Neural cell (in vitro differentiated cells): ENCODE results near the gene CAMKMT. TPM values are rescaled to one million over a fixed set of nuclear protein-coding genes. Genes with fewer than 3 reads are reported as not detected.

Experiments used
- H2AFZ ChIP-seq: fragments of 200-600, 300-800 bp; sonication (generic), shearing (Covaris generic); 2 replicates; pipeline ENCODE4 v1.6.0; 2014; ENCODE audit warnings: low read depth, mild to moderate bottlenecking, antibody characterized with exemption, low read length, moderate library complexity
- H3F3A ChIP-seq: fragments of 200-600 bp; shearing (Covaris generic); 2 replicates; pipeline ENCODE4 v1.6.1; 2016; ENCODE audit warnings: mild to moderate bottlenecking, moderate library complexity, mixed read lengths, antibody characterized with exemption, low read length; ENCODE audit not compliant: insufficient read depth, poor library complexity, severe bottlenecking
- H3K27ac ChIP-seq: fragments of 200-600, 300-800 bp; sonication (generic), shearing (Covaris generic); 2 replicates; pipeline ENCODE4 v1.5.1; 2014; ENCODE audit warnings: mild to moderate bottlenecking, low read length, moderate library complexity
- H3K27me3 ChIP-seq: fragments of 300-800, 200-600 bp; sonication (generic), shearing (Covaris generic); 2 replicates; pipeline ENCODE4 v1.6.0; 2014; ENCODE audit warnings: mild to moderate bottlenecking, low read depth, low read length, moderate library complexity; ENCODE audit not compliant: insufficient read depth
- H3K36me3 ChIP-seq: fragments of 300-800, 200-600 bp; sonication (generic), shearing (Covaris generic); 2 replicates; pipeline ENCODE4 v1.5.1; 2014; ENCODE audit warnings: mild to moderate bottlenecking, antibody characterized with exemption, low read length, moderate library complexity; ENCODE audit not compliant: insufficient read depth
- H3K4me2 ChIP-seq: fragments of 300-800, 200-600 bp; sonication (generic), shearing (Covaris generic); 2 replicates; pipeline ENCODE4 v1.6.0; 2014; ENCODE audit warnings: mild to moderate bottlenecking, low read length
- H3K4me3 ChIP-seq: fragments of 300-800, 200-600 bp; sonication (generic), shearing (Covaris generic); 2 replicates; pipeline ENCODE4 v1.5.1; 2014; ENCODE audit warnings: mild to moderate bottlenecking, low read length, moderate library complexity
- H3K79me2 ChIP-seq: fragments of 200-600 bp; shearing (Covaris generic); replicated peaks from 2 replicates; pipeline ENCODE4 v1.6.0; 2014; ENCODE audit warnings: mild to moderate bottlenecking, low read length, moderate library complexity; ENCODE audit not compliant: insufficient read depth
- H3K9ac ChIP-seq: fragments of 300-800, 200-600 bp; sonication (generic), shearing (Covaris generic); 2 replicates; pipeline ENCODE4 v1.6.1; 2016; ENCODE audit warnings: mild to moderate bottlenecking, low read length, mixed read lengths
- H3K9me2 ChIP-seq: fragments of 200-600 bp; shearing (Covaris generic); 2 replicates; pipeline ENCODE4 v1.6.1; 2016; ENCODE audit warnings: mild to moderate bottlenecking, low read length, mixed read lengths; ENCODE audit not compliant: insufficient read depth
- H3K9me3 ChIP-seq: fragments of 200-600, 300-800 bp; sonication (generic), shearing (Covaris generic); 2 replicates; pipeline ENCODE4 v1.6.1; 2016; ENCODE audit warnings: mild to moderate bottlenecking, mixed run types, low read length, moderate library complexity, mixed read lengths
- H4K20me1 ChIP-seq: fragments of 200-600 bp; shearing (Covaris generic); 2 replicates; pipeline ENCODE4 v1.6.1; 2016; ENCODE audit warnings: mild to moderate bottlenecking, mixed run types; ENCODE audit not compliant: insufficient read depth
- EP300 ChIP-seq: fragments of 450-650 bp; conservative IDR thresholded peaks from 2 replicates; pipeline ENCODE4 v1.6.1; 2014; ENCODE audit warnings: antibody characterized with exemption, mild to moderate bottlenecking, moderate library complexity; ENCODE audit not compliant: poor library complexity, severe bottlenecking
- EZH2 ChIP-seq: fragments of 200-600, 300-800 bp; shearing (Covaris generic), sonication (generic); IDR thresholded peaks from 2 replicates; pipeline ENCODE4 v1.6.1; 2014; ENCODE audit warnings: antibody characterized with exemption, low read length, borderline replicate concordance, mild to moderate bottlenecking; ENCODE audit not compliant: insufficient read depth, poor library complexity, severe bottlenecking
- MXI1 ChIP-seq: fragments of 450-650 bp; conservative IDR thresholded peaks from 2 replicates; pipeline ENCODE4 v1.6.1; 2014; ENCODE audit warnings: antibody characterized with exemption, mild to moderate bottlenecking; ENCODE audit not compliant: poor library complexity, severe bottlenecking
- POLR2AphosphoS5 ChIP-seq: IDR thresholded peaks from 2 replicates; pipeline ENCODE4 v1.6.1; 2012
- RAD21 ChIP-seq: fragments of 450-650 bp; conservative IDR thresholded peaks from 2 replicates; pipeline ENCODE4 v1.6.1; 2014; ENCODE audit warnings: antibody characterized with exemption, mild to moderate bottlenecking, moderate library complexity
- SMC3 ChIP-seq: fragments of 450-650 bp; conservative IDR thresholded peaks from 2 replicates; pipeline ENCODE4 v1.6.1; 2014; ENCODE audit warnings: antibody characterized with exemption, mild to moderate bottlenecking, moderate library complexity; ENCODE audit not compliant: poor library complexity
- TAF1 ChIP-seq: IDR thresholded peaks from 2 replicates; pipeline ENCODE4 v1.6.1; 2012; ENCODE audit warnings: low read depth
- polyA plus RNA-seq: library from polyadenylated mRNA; depleted of rRNA; stranded (reverse); fragments of >200 nt; gene quantifications from 2 replicates; pipeline ENCODE4 v1.2.3, GENCODE V29; 2014
- TF ChIP-seq, protein P1 (sequence below): fragments of 450-650 bp; IDR thresholded peaks from 2 replicates; pipeline ENCODE4 v1.5.1; 2014; ENCODE audit warnings: antibody characterized with exemption, mild to moderate bottlenecking, moderate library complexity; ENCODE audit not compliant: poor library complexity, severe bottlenecking
- TF ChIP-seq, protein P2 (sequence below): IDR thresholded peaks from 2 replicates; pipeline ENCODE4 v1.6.1; 2012; ENCODE audit warnings: borderline replicate concordance

Gene CAMKMT
- polyA plus RNA-seq, 1 donor from 2014 or later: 5.1 TPM

GRCh38 chr2:44642123-44642857 lies 280.5 kb downstream of the CAMKMT start:
- no peaks in the 10 kb centered on the region for H3K79me2 ChIP-seq
- no peaks in the 10 kb centered on the region for H3K36me3 ChIP-seq
- H2AFZ ChIP-seq: no peak overlapping the region
- H3F3A ChIP-seq: no peaks in the 10 kb centered on the region
- H3K4me2 ChIP-seq: no peak overlapping the region
- no peak overlapping the region for H3K4me3 ChIP-seq
- TF ChIP-seq TAF1 (no peak), SMC3 (no peak), EP300 (no peak), RAD21 (no peak), EZH2 (no peak)
- TF ChIP-seq, protein P1, sequence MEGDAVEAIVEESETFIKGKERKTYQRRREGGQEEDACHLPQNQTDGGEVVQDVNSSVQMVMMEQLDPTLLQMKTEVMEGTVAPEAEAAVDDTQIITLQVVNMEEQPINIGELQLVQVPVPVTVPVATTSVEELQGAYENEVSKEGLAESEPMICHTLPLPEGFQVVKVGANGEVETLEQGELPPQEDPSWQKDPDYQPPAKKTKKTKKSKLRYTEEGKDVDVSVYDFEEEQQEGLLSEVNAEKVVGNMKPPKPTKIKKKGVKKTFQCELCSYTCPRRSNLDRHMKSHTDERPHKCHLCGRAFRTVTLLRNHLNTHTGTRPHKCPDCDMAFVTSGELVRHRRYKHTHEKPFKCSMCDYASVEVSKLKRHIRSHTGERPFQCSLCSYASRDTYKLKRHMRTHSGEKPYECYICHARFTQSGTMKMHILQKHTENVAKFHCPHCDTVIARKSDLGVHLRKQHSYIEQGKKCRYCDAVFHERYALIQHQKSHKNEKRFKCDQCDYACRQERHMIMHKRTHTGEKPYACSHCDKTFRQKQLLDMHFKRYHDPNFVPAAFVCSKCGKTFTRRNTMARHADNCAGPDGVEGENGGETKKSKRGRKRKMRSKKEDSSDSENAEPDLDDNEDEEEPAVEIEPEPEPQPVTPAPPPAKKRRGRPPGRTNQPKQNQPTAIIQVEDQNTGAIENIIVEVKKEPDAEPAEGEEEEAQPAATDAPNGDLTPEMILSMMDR: no peak
- TF ChIP-seq, protein P2, sequence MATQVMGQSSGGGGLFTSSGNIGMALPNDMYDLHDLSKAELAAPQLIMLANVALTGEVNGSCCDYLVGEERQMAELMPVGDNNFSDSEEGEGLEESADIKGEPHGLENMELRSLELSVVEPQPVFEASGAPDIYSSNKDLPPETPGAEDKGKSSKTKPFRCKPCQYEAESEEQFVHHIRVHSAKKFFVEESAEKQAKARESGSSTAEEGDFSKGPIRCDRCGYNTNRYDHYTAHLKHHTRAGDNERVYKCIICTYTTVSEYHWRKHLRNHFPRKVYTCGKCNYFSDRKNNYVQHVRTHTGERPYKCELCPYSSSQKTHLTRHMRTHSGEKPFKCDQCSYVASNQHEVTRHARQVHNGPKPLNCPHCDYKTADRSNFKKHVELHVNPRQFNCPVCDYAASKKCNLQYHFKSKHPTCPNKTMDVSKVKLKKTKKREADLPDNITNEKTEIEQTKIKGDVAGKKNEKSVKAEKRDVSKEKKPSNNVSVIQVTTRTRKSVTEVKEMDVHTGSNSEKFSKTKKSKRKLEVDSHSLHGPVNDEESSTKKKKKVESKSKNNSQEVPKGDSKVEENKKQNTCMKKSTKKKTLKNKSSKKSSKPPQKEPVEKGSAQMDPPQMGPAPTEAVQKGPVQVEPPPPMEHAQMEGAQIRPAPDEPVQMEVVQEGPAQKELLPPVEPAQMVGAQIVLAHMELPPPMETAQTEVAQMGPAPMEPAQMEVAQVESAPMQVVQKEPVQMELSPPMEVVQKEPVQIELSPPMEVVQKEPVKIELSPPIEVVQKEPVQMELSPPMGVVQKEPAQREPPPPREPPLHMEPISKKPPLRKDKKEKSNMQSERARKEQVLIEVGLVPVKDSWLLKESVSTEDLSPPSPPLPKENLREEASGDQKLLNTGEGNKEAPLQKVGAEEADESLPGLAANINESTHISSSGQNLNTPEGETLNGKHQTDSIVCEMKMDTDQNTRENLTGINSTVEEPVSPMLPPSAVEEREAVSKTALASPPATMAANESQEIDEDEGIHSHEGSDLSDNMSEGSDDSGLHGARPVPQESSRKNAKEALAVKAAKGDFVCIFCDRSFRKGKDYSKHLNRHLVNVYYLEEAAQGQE: no peak
- no peaks in the 10 kb centered on the region for H3K27me3 ChIP-seq
- H3K27ac ChIP-seq: no peak overlapping the region
- H3K9ac ChIP-seq: no peak overlapping the region
- H4K20me1 ChIP-seq: no peaks in the 10 kb centered on the region
- no peaks in the 10 kb centered on the region for H3K9me3 ChIP-seq
- H3K9me2 ChIP-seq: no peaks in the 10 kb centered on the region

- H3K4me3 ChIP-seq: no peak overlapping the region
- H3K36me3 ChIP-seq: no peaks in the 10 kb centered on the region
Observed at GRCh38 chr2:44645937-44646336, 284.2 kb downstream of the CAMKMT start.

More at GRCh38 chr2:44645937-44646336, 284.2 kb downstream of the CAMKMT start:
- TF ChIP-seq EP300 (no peak), MXI1 (no peak), TAF1 (no peak), POLR2AphosphoS5 (no peak), EZH2 (no peak), SMC3 (no peak), RAD21 (no peak)
- TF ChIP-seq, protein P2: no peak
- TF ChIP-seq, protein P1: no peak
- Histone ChIP-seq H3F3A (no peaks in the 10 kb centered on the region), H3K9me3 (no peaks in the 10 kb centered on the region), H3K27ac (no peak overlapping the region), H4K20me1 (no peaks in the 10 kb centered on the region), H2AFZ (no peak overlapping the region), H3K27me3 (no peaks in the 10 kb centered on the region), H3K4me2 (no peak overlapping the region), H3K9me2 (no peaks in the 10 kb centered on the region), H3K79me2 (no peaks in the 10 kb centered on the region), H3K9ac (no peak overlapping the region)
